Right kidney (tissue), 1 donor: ENCODE data around the gene AKAP9.
"Not testable (repeated sequence)": the region's sequence is repeated elsewhere in the genome, so short reads cannot be mapped to it uniquely, and the experiment has no call there.

Source experiments
- DNase-seq: peaks from one replicate; pipeline ENCODE4 v3.0.0-alpha.2; 2016

AKAP9 gene

GRCh38 chr7:92061154-92061553 lies 120.5 kb downstream of the AKAP9 start:
- no peak for DNase-seq

GRCh38 chr7:92064438-92065029 lies 123.9 kb downstream of the AKAP9 start:
- DNase-seq, result no peak

- no peak for DNase-seq
Observed at GRCh38 chr7:92071032-92071431, 130.4 kb downstream of the AKAP9 start.

GRCh38 chr7:92072121-92072520 lies 131.5 kb downstream of the AKAP9 start:
- DNase-seq, result no peak

- no peak for DNase-seq
Observed at GRCh38 chr7:92072708-92073107, 132.0 kb downstream of the AKAP9 start.

- DNase-seq, result no peak
Observed at GRCh38 chr7:92075455-92076158, 134.9 kb downstream of the AKAP9 start.

GRCh38 chr7:92076509-92076908 lies 135.8 kb downstream of the AKAP9 start:
- DNase-seq, result no peak

- not testable (repeated sequence) for DNase-seq
Observed at GRCh38 chr7:92083922-92084321, 143.3 kb downstream of the AKAP9 start.

GRCh38 chr7:92088266-92088665 lies 147.6 kb downstream of the AKAP9 start:
- DNase-seq, result no peak

- no peak for DNase-seq
Observed at GRCh38 chr7:92092210-92092609, 151.5 kb downstream of the AKAP9 start.

- no peak for DNase-seq
Observed at GRCh38 chr7:92095380-92095779, 154.7 kb downstream of the AKAP9 start.

GRCh38 chr7:92100534-92100933 lies 159.9 kb downstream of the AKAP9 start:
- DNase-seq, result no peak

- DNase-seq, result not testable (repeated sequence)
Observed at GRCh38 chr7:92102862-92103261, 162.2 kb downstream of the AKAP9 start.

GRCh38 chr7:92108821-92109220 lies 168.2 kb downstream of the AKAP9 start:
- DNase-seq, result no peak

- DNase-seq, result no peak
Observed at GRCh38 chr7:92110857-92111256, 170.2 kb downstream of the AKAP9 start.

- no peak for DNase-seq
Observed at GRCh38 chr7:92115821-92116220, 175.2 kb downstream of the AKAP9 start.

GRCh38 chr7:92116949-92117348 lies 176.3 kb downstream of the AKAP9 start:
- DNase-seq, result no peak

GRCh38 chr7:92119213-92119759 lies 178.6 kb downstream of the AKAP9 start:
- no peak for DNase-seq

GRCh38 chr7:92121681-92122080 lies 181.0 kb downstream of the AKAP9 start:
- no peak for DNase-seq

- DNase-seq, result no peak
Observed at GRCh38 chr7:92131093-92131492, 190.4 kb downstream of the AKAP9 start.

GRCh38 chr7:92131764-92132330 lies 191.2 kb downstream of the AKAP9 start:
- no peak for DNase-seq

- DNase-seq, result peak; percentile 25
Observed at GRCh38 chr7:92133133-92133736, 192.6 kb downstream of the AKAP9 start.

- DNase-seq, result peak; percentile 98
Observed at GRCh38 chr7:92133737-92134270, 193.1 kb downstream of the AKAP9 start.
